NT2/D1 (cell line): ENCODE measurements around the gene RANBP10.

ENCODE experiments used
- YY1 ChIP-seq: IDR thresholded peaks from 2 replicates; pipeline ENCODE4 v1.6.1; 2011; ENCODE audit not compliant: insufficient read length, insufficient read depth
- ZNF274 ChIP-seq: IDR thresholded peaks from 2 replicates; pipeline ENCODE4 v1.6.1; 2011; ENCODE audit warnings: mild to moderate bottlenecking, low read depth, low read length

- TF ChIP-seq ZNF274: no peak
- no peak for TF ChIP-seq YY1
Observed at GRCh38 chr16:67811899-67812298, 5.5 kb upstream of the RANBP10 start.
